OCI-LY7 (cell line): ENCODE data around the gene ZNF138.

ENCODE experiments used
- CTCF ChIP-seq: fragments of 200-600 bp; sonication (generic); conservative IDR thresholded peaks from 2 replicates; pipeline ENCODE4 v1.5.1; 2014; ENCODE audit warnings: mild to moderate bottlenecking, antibody characterized with exemption, low read length, moderate library complexity, mixed read lengths
- EZH2phosphoT487 ChIP-seq: fragments of 200-600 bp; sonication (generic); IDR thresholded peaks from 2 replicates; pipeline ENCODE4 v1.6.1; 2018; ENCODE audit warnings: low read depth, borderline replicate concordance, mild to moderate bottlenecking, mixed run types, antibody characterized with exemption, low read length, moderate library complexity, mixed read lengths

DNA sequence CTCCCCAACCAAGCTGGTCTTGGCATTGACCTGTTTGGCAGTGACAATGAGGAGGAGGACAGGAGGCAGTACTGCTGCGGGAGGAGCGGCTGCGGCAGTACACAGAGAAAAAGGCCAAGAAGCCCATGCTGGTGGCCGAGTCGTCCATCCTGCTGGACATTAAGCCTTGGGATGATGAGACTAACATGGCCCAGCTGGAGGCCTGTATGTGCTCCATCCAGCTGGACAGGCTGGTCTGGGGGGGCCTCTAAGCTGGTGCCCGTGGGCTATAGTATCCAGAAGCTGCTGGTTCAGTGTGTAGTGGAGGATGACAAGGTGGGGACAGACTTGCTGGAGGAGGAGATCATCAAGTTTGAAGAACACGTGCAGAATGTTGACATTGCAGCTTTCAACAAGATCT lies 69.7 kb downstream of the ZNF138 start:
- no peak for TF ChIP-seq CTCF
- TF ChIP-seq EZH2phosphoT487 = no peak
